Spleen (tissue), 11 donors: ENCODE measurements around the gene PTPN14. TPM values are rescaled to one million over a fixed set of nuclear protein-coding genes. Genes with fewer than 3 reads are reported as not detected.

Experiments
- DNase-seq: peaks from one replicate; pipeline ENCODE4 v3.0.0-alpha.2; 2020
- H3K27ac ChIP-seq, 8 donors: fragments of 200-600 bp; sonication (generic) in 7 of 8; 1 replicate in 4 of 8; 2 replicates in 4 of 8; pipeline versions ENCODE4 v1.5.0 to v1.8.0; 2016 to 2021; ENCODE audit warnings: inconsistent platforms in 4 of 8, mild to moderate bottlenecking in 4 of 8, moderate library complexity in 1 of 8
- H3K27me3 ChIP-seq, 7 donors: fragments of 200-600 bp; sonication (generic) in 6 of 7; replicated peaks in 1 of 7; 1 replicate in 4 of 7; 2 replicates in 3 of 7; pipeline versions ENCODE4 v1.5.0 to v1.8.0; 2016 to 2021; ENCODE audit warnings: inconsistent platforms in 3 of 7, mild to moderate bottlenecking in 1 of 7
- H3K36me3 ChIP-seq, 6 donors: fragments of 200-600 bp; sonication (generic) in 5 of 6; 1 replicate in 4 of 6; 2 replicates in 2 of 6; pipeline versions ENCODE4 v1.5.0 to v1.8.0; 2016 to 2021; ENCODE audit warnings: inconsistent platforms in 2 of 6
- H3K4me1 ChIP-seq, 6 donors: fragments of 200-600 bp; sonication (generic) in 5 of 6; 1 replicate in 3 of 6; 2 replicates in 3 of 6; pipeline versions ENCODE4 v1.5.0 to v1.8.0; 2016 to 2021; ENCODE audit warnings: inconsistent platforms in 3 of 6
- H3K4me3 ChIP-seq, 8 donors: fragments of 200-600 bp; sonication (generic) in 7 of 8; 1 replicate in 4 of 8; 2 replicates in 4 of 8; pipeline versions ENCODE4 v1.5.0 to v1.8.0; 2016 to 2021; ENCODE audit warnings: inconsistent platforms in 4 of 8, mild to moderate bottlenecking in 4 of 8, moderate library complexity in 2 of 8
- H3K9me3 ChIP-seq, 8 donors: fragments of 200-600 bp; sonication (generic) in 7 of 8; 1 replicate in 4 of 8; 2 replicates in 4 of 8; pipeline versions ENCODE4 v1.5.0 to v1.8.0; 2016 to 2021; ENCODE audit warnings: inconsistent platforms in 4 of 8
- POLR2A ChIP-seq, 3 donors: fragments of 450-650 bp; IDR thresholded peaks; one replicate each; pipeline ENCODE4 v1.5.1; 2017; ENCODE audit warnings: antibody characterized with exemption in 3 of 3, mild to moderate bottlenecking in 1 of 3
- POLR2AphosphoS5 ChIP-seq, 3 donors: sonication (generic); formaldehyde crosslinking; IDR thresholded peaks; one replicate each; pipeline ENCODE4 v1.5.1; 2017; ENCODE audit warnings: antibody characterized with exemption in 3 of 3
- WGBS, 5 donors: extraction: QIAGEN DNeasy Blood & Tissue Kit in 3 of 5; methylation state at CpG; one replicate each; pipeline versions ENCODE4 v1.1.5 to v1.1.7; 2013 to 2018; 5-methylcytosine and 5-hydroxymethylcytosine counted together
- intact Hi-C: fragments of 100-400 bp; cut with DNase I; formaldehyde crosslinking; loops from one replicate; pipeline ENCODE4 v1.15.0; 2023; ENCODE audit warnings: low total_unique reads
- polyA plus RNA-seq, 3 donors: library from polyadenylated mRNA; stranded (reverse); fragments of 200-250 nt; gene quantifications; one replicate each; pipeline ENCODE4 v1.2.1, GENCODE V29; 2013
- total RNA-seq, 7 donors: library from RNA; depleted of rRNA in 3 of 7; stranded (reverse); fragments of >200 nt in 3 of 7; fragmentation: NEBNext Ultra II Directional in 4 of 7; extraction: Animal tissue kit (Norgen Biotek cat#: 25700) in 4 of 7; gene quantifications; one replicate each; pipeline versions ENCODE4 v1.1.0 to v1.2.1, GENCODE V29; 2016 to 2021
- TF ChIP-seq, protein P1 (sequence below), 11 experiments: fragments of 200-600 bp in 7 of 11; fragments of 450-650 bp in 4 of 11; sonication (generic) in 4 of 11; IDR thresholded peaks in 8 of 11; conservative IDR thresholded peaks in 3 of 11; 1 replicate in 7 of 11; 2 replicates in 4 of 11; pipeline versions ENCODE4 v1.4.0 to v1.8.0; 2016 to 2021; ENCODE audit warnings: antibody characterized with exemption in 11 of 11, inconsistent platforms in 4 of 11, mild to moderate bottlenecking in 1 of 11
- donor health status: healthy with polysubstance abuse.
- donor health status: DM: no; HTN: no; CAD: no; lungs with moderate emphysema.
- donor health status: DM: no; HTN: no; CAD: no.
- donor health status: Bipolar disorder and iron deficiency.
- donor health status: healthy.
- donor health status: DM: no; HTN: no; CAD: no.
- donor health status: DM: yes; HTN: yes; CAD: no.

The PTPN14 gene
- total and polyA plus RNA-seq, 10 donors, result 0.83 to 28.5 (median 16.8) TPM

GRCh38 chr1:214474467-214474866, 76.9 kb downstream of the PTPN14 start:
- Histone ChIP-seq H3K36me3 (no peaks in the 10 kb centered on the region), H3K27ac (no peak overlapping the region), H3K9me3 (no peaks in the 10 kb centered on the region), H3K4me1 (peaks cover 0 to 4% (median 0%) of the 10 kb centered on the region in 6 donors), H3K27me3 (peaks cover 0 to 4% (median 0%) of the 10 kb centered on the region in 7 donors), H3K4me3 (no peak overlapping the region)
- intact Hi-C loops, result no loop called here
- WGBS, 5 donors, result 85 to 94% (median 92%) methylated on average over 3 of the region's 3 CpGs
- DNase-seq, result no peak
- TF ChIP-seq, protein P1, sequence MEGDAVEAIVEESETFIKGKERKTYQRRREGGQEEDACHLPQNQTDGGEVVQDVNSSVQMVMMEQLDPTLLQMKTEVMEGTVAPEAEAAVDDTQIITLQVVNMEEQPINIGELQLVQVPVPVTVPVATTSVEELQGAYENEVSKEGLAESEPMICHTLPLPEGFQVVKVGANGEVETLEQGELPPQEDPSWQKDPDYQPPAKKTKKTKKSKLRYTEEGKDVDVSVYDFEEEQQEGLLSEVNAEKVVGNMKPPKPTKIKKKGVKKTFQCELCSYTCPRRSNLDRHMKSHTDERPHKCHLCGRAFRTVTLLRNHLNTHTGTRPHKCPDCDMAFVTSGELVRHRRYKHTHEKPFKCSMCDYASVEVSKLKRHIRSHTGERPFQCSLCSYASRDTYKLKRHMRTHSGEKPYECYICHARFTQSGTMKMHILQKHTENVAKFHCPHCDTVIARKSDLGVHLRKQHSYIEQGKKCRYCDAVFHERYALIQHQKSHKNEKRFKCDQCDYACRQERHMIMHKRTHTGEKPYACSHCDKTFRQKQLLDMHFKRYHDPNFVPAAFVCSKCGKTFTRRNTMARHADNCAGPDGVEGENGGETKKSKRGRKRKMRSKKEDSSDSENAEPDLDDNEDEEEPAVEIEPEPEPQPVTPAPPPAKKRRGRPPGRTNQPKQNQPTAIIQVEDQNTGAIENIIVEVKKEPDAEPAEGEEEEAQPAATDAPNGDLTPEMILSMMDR (IDR thresholded peaks at IDR 0.05 in 8 of 11, conservative IDR thresholded peaks at IDR 0.05 in 3 of 11), result no peak
- TF ChIP-seq POLR2A (IDR thresholded peaks at IDR 0.05), result no peak
- no peak for TF ChIP-seq POLR2AphosphoS5 (IDR thresholded peaks at IDR 0.05)

GRCh38 chr1:214473862-214474261, 77.5 kb downstream of the PTPN14 start:
- no peaks in the 10 kb centered on the region for H3K9me3 ChIP-seq
- intact Hi-C loops, result no loop called here
- H3K36me3 ChIP-seq, result no peaks in the 10 kb centered on the region
- no peak overlapping the region for H3K27ac ChIP-seq
- no peak for DNase-seq
- H3K27me3 ChIP-seq, result peaks cover 0 to 4% (median 0%) of the 10 kb centered on the region in 7 donors
- peaks cover 0 to 4% (median 0%) of the 10 kb centered on the region in 6 donors for H3K4me1 ChIP-seq
- H3K4me3 ChIP-seq, result no peak overlapping the region
- TF ChIP-seq POLR2AphosphoS5 (IDR thresholded peaks at IDR 0.05), result no peak
- TF ChIP-seq, protein P1 (IDR thresholded peaks at IDR 0.05 in 8 of 11, conservative IDR thresholded peaks at IDR 0.05 in 3 of 11), result no peak
- WGBS, 5 donors, result 83 to 93% (median 84%) methylated on average over 2 of the region's 2 CpGs

DNA sequence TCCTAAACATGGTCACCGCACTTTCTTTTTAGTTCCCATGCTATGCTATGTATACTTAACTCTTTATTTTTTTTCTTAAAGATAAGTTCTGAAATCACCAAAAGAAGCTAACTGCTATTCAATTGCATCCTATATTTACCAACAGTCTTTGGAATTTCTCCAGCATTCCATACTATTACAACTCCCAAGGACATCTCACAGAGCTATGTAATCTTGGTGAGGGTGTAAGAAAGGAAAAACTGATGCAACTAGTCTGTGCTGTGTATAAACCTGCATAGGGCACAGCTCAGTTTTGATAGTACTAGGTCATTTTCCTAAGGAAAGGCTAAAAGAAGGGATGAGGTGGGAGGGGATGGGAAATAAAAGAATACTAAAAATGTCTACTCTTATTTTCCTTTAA, 78.0 kb downstream of the PTPN14 start:
- H3K27me3 ChIP-seq, result peaks cover 0 to 4% (median 0%) of the 10 kb centered on the region in 7 donors
- H3K9me3 ChIP-seq, result no peaks in the 10 kb centered on the region
- TF ChIP-seq POLR2AphosphoS5 (IDR thresholded peaks at IDR 0.05) (no peak), POLR2A (IDR thresholded peaks at IDR 0.05) (no peak)
- TF ChIP-seq, protein P1 (IDR thresholded peaks at IDR 0.05 in 8 of 11, conservative IDR thresholded peaks at IDR 0.05 in 3 of 11), result no peak
- intact Hi-C loops, result no loop called here
- WGBS, 5 donors, result 90 to 98% (median 93%) methylated on average over 1 of the region's 1 CpG
- no peak for DNase-seq
- H3K4me3 ChIP-seq, result no peak overlapping the region
- H3K4me1 ChIP-seq, result peaks cover 0 to 4% (median 0%) of the 10 kb centered on the region in 6 donors
- H3K27ac ChIP-seq, result no peak overlapping the region
- H3K36me3 ChIP-seq, result no peaks in the 10 kb centered on the region

- intact Hi-C loops, result no loop called here
- TF ChIP-seq POLR2A (IDR thresholded peaks at IDR 0.05) (no peak), POLR2AphosphoS5 (IDR thresholded peaks at IDR 0.05) (no peak)
- TF ChIP-seq, protein P1 (IDR thresholded peaks at IDR 0.05 in 8 of 11, conservative IDR thresholded peaks at IDR 0.05 in 3 of 11), result no peak
- Histone ChIP-seq H3K9me3 (no peaks in the 10 kb centered on the region), H3K36me3 (no peaks in the 10 kb centered on the region), H3K4me1 (peaks cover 0 to 4% (median 0%) of the 10 kb centered on the region in 6 donors), H3K27ac (no peak overlapping the region), H3K4me3 (no peak overlapping the region), H3K27me3 (peaks cover 0 to 4% (median 0%) of the 10 kb centered on the region in 7 donors)
- no peak for DNase-seq
Measured at GRCh38 chr1:214472364-214472763, 79.0 kb downstream of the PTPN14 start.
